RWPE1 (cell line): ENCODE measurements around the gene COPA.
"Not testable (repeated sequence)": the region's sequence is repeated elsewhere in the genome, so short reads cannot be mapped to it uniquely, and the experiment has no call there.

ENCODE experiments used
- CTCF ChIA-PET: fragments of 350-600 bp; sonication (Branson Sonifier 250); formaldehyde crosslinking; extraction: SDS; loops from one replicate; lab custom pipeline; 2021; lab: Yijun Ruan, JAX
- POLR2A ChIA-PET: fragments of 400-600 bp; formaldehyde crosslinking; extraction: SDS; loops from one replicate; lab custom pipeline; 2020; ENCODE audit warnings: antibody characterized with exemption; ENCODE audit not compliant: low non-redundant PET; lab: Yijun Ruan, JAX
- DNase-seq: peaks from one replicate; pipeline ENCODE4 v3.0.0; 2012; ENCODE audit warnings: low spot score
- H3K27ac ChIP-seq: fragments of 450-650 bp; 2 replicates; pipeline ENCODE4 v1.5.1; 2017
- TF ChIP-seq, protein P1 (sequence below): fragments of 450-650 bp; conservative IDR thresholded peaks from 2 replicates; pipeline ENCODE4 v1.5.1; 2017; ENCODE audit warnings: low read depth, mild to moderate bottlenecking

Gene COPA

GRCh38 chr1:160342953-160343869, at the start of gene COPA, which contains the start of gene NCSTN:
TSS of gene COPA (minus strand) at chr1:160343250. CDS start at chr1:160343170, 80 bp downstream.
TSS of gene NCSTN (plus strand) at chr1:160343383. CDS start at chr1:160343397, 14 bp downstream.
- TF ChIP-seq, protein P1, sequence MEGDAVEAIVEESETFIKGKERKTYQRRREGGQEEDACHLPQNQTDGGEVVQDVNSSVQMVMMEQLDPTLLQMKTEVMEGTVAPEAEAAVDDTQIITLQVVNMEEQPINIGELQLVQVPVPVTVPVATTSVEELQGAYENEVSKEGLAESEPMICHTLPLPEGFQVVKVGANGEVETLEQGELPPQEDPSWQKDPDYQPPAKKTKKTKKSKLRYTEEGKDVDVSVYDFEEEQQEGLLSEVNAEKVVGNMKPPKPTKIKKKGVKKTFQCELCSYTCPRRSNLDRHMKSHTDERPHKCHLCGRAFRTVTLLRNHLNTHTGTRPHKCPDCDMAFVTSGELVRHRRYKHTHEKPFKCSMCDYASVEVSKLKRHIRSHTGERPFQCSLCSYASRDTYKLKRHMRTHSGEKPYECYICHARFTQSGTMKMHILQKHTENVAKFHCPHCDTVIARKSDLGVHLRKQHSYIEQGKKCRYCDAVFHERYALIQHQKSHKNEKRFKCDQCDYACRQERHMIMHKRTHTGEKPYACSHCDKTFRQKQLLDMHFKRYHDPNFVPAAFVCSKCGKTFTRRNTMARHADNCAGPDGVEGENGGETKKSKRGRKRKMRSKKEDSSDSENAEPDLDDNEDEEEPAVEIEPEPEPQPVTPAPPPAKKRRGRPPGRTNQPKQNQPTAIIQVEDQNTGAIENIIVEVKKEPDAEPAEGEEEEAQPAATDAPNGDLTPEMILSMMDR = no peak
- peak within 1 kb of the TSS; percentile 75 for H3K27ac ChIP-seq
- ChIA-PET POLR2A (interaction anchor here (0.6 kb wide), 1 partner anchor 63 kb away, joined by 3 read pairs; no protein-coding TSS in a partner anchor), CTCF (interaction anchor here (0.5 to 0.9 kb wide), 2 partner anchors 73 to 92 kb away, joined by 3 to 6 read pairs; no protein-coding TSS in a partner anchor)
- DNase-seq = peak; percentile 89

DNA sequence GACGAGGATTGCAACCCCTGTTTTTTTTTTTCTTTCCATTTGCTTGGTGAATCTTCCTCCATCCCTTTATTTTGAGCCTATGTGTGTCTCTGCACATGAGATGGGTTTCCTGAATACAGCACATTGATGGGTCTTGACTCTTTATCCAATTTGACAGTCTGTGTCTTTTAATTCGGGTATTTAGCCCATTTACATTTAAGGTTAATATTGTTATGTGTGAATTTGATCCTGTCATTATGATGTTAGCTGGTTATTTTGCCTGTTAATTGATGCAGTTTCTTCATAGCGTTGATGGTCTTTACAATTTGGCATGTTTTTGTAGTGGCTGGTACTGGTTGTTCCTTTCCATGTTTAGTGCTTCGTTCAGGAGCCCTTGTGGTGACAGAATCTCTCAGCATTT, 45.4 kb upstream of the COPA start:
- CTCF ChIA-PET, H3K27ac ChIP-seq, DNase-seq, POLR2A ChIA-PET: not testable (repeated sequence)

DNA sequence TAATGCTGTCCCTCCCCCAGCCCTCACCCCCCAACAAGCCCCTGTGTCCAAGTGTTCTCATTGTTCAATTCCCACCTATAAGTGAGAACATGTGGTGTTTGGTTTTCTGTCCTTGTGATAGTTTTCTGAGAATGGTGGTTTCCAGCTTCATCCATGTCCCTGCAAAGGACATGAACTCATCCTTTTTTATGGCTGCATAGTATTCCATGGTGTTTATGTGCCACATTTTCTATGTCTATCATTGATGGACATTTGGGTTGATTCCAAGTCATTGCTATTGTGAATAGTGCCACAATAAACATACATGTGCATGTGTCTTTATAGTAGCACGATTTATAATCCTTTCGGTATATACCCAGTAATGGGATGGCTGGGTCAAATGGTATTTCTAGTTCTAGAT, 41.8 kb upstream of the COPA start:
- CTCF ChIA-PET, POLR2A ChIA-PET, DNase-seq, H3K27ac ChIP-seq: not testable (repeated sequence)

DNA sequence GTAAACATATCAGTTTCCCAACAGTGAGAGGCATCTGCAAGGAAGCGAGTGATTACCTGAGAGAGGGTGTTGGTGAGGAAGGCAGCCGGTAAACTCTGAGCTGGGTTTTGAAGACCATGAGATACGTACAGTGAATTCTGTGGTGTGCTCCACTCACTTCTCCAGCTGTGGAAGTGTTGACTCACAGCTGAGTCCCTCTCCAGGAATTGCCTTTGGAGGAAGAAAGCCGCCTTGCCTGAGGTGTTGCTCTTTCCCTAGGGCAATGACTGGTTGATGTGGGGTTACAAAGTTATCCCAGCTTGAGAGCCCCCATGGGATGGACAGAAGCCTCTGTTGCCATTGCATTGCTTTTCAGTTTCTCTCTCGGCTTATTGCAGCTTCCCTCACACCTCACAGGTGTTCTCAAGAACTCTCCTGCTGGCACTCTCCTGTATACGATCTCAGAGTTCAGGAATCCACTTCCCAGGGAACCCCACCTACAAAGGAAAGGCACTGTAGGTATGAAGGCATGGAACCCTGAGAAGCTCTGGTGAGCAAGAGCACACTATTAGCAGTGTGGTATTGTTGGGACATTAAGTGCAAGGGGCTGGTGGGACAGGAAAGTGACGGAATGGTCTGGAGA, 34.6 kb upstream of the COPA start:
- TF ChIP-seq, protein P1 = no peak
- no peak overlapping the region for H3K27ac ChIP-seq
- ChIA-PET CTCF (interaction anchor here (0.6 to 1.7 kb wide), 5 partner anchors 22 to 232 kb away, joined by 3 to 4 read pairs (median 3); no protein-coding TSS in a partner anchor), POLR2A (no interaction called here)
- no peak for DNase-seq

GRCh38 chr1:160376525-160377131, 33.6 kb upstream of the COPA start:
- DNase-seq = no peak
- TF ChIP-seq, protein P1 = peak; percentile 65
- ChIA-PET CTCF (interaction anchor here (0.6 to 1.2 kb wide), 9 partner anchors 10 to 135 kb away, joined by 3 to 5 read pairs (median 3); partner anchors contain the start of gene NHLH1), POLR2A (no interaction called here)
- no peak overlapping the region for H3K27ac ChIP-seq

GRCh38 chr1:160375788-160376524, 32.9 kb upstream of the COPA start:
- TF ChIP-seq, protein P1 = no peak
- DNase-seq = no peak
- ChIA-PET POLR2A (no interaction called here), CTCF (interaction anchor here (0.6 to 1.2 kb wide), 7 partner anchors 9 to 135 kb away, joined by 3 to 5 read pairs (median 3); partner anchors contain the start of gene NHLH1)
- H3K27ac ChIP-seq = no peak overlapping the region
